HG03460 (cell line): ENCODE data around the gene CYP2A6.
"Not testable (repeated sequence)": the region's sequence is repeated elsewhere in the genome, so short reads cannot be mapped to it uniquely, and the experiment has no call there.

Experiments
- ATAC-seq: cut with Tn5 transposase; IDR thresholded peaks from one replicate; pipeline ENCODE4 v1.9.1; 2021; ENCODE audit not compliant: unreplicated experiment

CYP2A6 gene

DNA sequence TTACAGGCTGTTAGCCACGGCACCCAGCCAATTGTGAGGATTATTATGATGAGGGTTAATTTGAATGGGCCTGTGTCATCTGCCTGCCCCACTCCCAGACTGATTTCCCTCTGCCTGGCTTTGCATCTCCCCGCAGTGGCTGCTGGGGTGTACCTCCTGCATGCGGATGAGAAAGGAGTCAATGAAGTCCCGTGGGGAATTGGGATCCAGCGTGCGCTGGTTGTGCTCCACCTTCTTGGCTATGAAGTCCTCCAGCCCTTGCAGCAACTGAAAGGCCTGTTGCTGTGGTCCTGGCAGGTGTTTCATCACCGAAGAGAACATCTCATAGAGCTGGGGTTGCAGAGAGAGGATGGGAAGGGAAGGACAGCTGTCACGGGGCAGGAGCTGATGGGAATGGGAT is 3.5 kb downstream of the CYP2A6 start:
- not testable (repeated sequence) for ATAC-seq

DNA sequence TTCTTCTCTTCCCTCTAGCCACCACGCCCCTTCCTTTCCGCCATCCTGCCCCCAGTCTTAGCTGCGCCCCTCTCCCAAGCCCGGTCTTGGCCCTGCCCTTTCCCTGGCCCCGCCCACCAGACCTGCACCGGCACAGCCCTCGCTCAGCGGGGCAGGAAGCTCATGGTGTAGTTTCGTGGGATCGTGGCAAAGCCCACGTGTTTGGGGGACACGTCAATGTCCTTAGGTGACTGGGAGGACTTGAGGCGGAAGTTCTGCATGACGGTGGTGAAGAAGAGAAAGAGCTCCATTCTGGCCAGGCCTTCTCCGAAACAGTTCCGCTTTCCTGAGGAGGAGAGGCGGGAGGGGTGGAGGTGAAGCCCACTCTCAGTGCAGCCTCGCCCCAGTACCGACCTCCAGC is 6.6 kb downstream of the CYP2A6 start:
- ATAC-seq = not testable (repeated sequence)

DNA sequence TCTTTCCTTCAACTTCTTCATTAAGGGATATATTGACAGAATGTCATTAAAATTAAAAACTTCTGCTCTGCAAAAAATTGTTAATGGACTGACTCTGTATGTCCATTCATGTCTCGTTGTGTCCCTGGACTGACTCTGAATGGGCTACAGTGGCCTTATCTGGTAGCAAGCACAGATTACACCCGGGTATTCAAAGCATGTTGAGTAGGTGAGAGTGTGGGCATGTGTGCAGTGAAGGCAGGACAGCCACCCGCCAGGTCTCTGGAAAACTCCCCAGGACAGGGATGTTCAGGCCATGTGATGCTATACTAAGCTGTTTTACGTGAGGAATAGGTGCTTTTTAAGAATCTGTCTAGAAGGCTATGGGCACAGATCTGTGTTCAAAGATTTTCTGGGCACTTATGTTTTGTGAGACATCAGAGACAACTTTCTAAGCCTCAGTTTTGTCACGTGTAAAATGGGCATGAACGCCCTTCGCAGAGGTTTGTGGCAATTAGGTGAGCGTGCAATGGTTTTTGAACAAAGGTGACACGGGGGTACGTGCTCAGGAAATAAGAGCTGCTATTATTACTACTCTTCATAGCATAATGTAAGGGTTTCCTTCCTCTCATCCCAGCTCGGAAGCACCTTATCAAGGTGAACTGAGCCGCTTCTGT is 7.1 kb downstream of the CYP2A6 start:
- not testable (repeated sequence) for ATAC-seq

DNA sequence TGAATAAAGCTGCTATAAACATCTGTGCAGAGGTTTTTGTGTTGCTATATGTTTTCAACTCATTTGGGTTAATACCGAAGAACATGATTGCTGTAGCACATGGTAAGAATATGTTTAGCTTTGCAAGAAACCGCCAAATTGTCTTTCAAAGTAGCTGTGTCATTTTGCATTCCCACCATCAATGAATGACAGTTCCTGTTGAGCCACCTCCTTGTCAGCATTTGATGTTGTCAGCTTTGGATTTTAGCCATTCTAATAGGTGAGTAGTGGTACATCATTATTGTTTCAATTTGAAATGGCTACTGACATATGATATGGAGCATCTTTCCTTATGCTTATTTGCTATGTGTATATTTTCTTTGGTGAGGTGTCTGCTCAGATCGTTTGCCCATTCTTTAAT is 8.2 kb downstream of the CYP2A6 start:
- not testable (repeated sequence) for ATAC-seq

DNA sequence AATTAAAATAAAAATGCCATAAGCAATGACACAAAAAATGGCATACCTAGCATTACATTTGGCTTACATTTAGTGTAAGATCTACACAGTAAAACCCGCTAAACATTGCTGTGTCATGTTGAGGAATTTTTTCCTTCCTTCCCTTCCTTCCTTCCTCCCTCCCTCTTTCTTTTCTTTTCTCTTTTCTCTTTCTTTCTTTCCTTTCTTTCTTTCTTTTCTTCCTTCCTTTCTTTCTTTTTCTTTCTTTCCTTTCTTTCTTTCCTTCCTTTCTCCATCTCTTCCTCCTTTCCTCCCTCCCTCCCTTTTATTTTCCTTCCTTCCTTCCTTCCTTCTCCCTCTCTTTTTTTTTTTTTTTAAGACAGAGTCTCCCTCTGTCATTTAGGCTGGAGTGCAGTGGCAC is 11.8 kb downstream of the CYP2A6 start:
- ATAC-seq = not testable (repeated sequence)

DNA sequence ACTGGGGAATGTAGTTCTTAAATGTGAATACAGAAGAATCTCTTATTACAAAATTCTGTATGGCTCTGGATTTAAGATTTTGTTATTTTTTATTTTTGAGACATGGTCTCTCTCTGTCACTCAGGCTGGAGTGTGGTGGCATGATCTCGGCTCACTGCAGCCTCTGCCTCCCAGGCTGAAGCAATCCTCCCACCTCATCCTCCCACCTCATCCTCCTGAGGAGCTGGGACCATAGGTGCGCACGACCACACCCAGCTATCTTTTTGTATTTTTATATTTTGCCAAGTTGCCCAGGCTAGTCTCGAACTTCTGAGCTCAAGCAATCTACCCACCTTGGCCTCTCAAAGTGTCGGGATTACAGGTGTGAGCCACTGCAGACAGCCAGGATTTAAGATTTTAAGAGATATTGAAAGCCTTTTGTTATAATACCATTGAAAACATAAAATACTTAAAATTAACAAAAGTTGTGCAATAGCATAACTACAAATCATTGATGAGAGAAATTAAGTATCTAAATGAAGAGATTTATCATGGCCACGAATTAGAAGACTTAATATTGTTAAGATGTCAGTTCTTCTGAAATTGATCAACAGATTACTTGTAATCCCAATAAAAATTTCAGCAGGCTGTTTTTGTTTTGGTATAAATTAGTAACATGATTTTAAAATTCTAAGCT is 13.4 kb downstream of the CYP2A6 start:
- no peak for ATAC-seq

DNA sequence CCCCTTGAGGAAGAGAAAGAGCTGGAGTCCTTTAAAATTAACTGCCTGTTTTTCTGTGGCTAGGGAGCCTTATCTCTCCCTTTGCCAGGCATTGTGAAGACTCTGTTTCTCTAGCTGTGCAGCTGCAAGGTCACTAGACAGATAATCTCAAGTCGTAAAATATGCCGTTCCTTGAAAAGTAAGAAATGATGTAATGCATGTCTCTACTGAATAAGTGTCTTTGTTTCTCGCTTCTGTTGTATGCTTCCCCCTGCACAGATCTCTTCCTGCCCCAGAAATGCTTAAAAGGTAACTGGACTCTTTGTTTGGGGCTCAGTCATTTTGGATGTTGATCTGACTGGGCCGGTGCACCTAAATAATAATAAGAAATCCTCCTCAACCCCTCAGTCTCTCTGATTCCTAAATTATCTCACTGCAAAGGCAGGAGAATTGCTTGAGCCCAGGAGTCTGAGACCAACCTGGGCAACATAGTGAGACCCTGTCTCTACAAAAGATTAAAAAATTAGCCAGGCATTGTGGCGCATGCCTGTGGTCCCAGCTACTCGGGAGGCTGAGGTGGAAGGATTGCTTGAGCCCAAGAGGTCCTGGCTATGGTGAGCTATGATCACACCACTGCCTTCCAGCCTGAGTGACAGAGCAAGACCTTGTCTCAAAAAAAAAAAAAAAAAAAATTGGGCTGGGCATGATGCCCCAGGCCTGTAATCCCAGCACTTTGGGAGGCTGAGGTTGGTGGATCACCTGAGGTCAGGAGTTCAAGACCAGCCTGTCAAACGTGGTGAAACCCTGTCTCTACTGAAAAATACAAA is 16.3 kb downstream of the CYP2A6 start:
- ATAC-seq = not testable (repeated sequence)

DNA sequence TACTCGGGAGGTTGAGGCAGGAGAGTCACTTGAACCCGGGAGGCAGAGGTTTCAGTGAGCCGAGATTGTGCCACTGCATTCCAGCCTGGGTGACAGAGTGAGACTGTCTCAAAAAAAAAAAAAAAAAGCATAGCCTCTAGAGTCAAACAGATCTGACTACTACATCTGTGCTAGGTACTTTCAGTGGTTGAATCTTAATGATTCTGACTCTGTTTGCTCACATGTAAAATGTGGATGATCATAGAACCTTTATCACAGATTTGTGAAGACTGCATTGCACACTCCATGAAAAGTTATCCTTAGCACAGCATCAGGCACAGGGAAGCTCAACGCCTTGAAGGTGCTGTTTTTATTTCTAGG is 17.8 kb downstream of the CYP2A6 start:
- ATAC-seq = not testable (repeated sequence)

DNA sequence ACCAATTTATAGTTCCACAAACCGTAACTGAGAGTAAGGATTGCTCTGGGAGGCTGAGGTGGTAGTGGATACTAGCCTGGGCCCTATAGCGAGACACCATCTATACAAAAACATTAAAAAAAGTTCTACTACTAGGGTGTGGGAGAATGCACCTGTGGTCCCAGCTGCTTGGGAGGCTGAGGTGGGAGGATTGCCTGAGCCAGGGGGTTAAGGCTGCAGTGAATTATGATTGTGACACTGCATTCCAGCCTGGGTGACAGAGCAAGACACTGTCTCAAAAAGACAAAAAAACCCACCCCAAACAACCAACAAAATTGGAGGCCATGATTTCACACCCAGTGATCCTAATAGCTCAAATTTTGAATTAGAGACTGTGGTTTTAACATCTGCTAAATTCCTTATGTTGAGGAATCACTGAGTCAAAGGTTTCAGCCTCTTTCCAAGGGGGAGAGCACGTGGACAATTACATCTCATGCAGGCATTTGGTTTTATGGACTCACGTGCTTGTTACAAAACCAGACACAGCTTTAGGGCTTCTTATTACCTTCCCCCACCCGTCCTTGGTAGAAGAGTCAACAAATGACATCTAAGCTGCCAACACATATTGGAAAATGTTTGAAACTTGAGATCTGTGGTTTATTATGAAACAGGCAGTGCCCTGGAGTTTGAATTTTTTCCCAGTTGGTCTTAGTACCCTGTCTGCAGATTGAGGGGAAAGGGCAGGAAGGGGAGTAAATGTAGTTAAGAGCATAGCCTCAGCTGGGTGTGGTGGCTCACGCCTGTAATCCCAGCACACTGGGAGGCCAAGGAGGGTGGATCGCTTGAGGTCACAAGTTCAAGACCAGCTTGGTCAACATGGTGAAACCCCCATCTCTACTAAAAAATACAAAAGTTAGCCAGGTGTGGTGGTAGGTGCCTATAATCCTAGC is 18.5 kb downstream of the CYP2A6 start:
- no peak for ATAC-seq

DNA sequence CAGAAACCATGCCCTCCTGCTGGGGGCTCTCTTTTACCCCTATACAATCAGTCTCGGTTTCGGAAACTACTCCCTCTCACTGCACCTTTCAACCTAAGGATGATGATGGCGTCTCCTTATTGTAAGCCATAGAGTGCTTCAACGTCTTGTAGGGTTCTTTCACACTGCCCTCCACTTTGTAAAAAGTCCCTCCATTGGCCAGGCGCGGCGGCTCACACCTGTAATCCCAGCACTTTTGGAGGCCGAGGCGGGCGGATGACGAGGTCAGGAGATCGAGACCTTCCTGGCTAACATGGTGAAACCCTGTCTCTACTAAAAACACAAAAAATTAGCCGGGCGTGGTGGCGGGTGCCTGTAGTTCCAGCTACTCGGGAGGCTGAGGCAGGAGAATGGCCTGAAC is 19.5 kb downstream of the CYP2A6 start:
- not testable (repeated sequence) for ATAC-seq

DNA sequence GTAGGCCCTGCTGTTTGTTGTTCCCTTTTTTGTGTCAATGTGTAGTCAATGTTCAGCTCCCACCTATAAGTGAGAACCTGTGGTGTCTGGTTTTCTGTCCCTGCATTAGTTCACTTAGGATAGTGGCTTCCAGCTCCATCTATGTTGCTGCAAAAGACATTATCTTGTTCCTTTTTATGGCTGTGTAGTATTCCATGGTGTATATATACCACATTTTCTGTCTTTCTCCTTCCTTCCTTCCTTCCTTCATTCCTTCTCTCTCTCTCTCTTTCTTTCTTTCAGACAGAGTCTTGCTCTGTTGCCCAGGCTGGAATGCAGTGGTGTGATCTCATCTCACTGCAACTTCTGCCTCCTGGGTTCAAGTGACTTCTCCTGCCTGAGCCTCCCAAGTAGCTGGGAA is 21.0 kb downstream of the CYP2A6 start:
- no peak for ATAC-seq

DNA sequence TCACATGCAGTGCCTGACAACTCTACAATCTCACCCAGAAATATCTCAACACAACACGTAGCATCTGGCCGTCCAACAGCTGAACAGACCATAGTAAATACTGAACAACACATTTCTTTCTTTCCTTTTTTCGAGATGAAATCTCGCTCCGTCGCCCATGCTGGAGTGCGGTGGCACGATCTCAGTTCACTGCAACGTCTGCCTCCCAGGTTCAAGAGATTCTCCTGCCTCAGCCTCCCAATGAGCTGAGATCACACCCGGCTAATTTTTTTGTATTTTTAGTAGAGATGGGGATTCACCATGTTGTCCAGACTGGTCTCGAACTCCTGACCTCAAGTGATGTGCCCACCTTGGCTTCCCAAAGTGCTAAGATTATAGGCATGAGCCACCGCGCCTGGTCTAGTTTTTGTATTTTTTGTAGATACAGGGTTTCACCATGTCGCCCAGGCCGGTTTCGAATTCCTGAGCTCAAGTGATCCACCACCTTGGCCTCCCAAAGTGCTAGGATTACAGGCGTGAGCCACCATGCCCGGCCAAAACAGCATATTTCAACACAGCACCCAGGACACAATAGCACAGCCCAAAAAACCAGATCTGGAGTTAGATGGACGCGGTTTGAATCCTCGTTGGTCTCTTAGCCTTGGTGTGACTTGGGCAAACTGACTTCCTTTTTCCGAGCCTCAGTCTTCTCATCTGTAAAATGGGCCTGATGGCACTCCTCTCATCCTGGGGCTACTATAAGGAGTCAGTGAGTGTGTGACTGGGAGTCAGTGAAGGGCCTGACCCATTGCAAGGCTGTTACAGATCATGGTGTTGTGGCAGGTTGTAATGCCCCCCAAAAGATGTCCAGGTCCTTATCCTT is 22.6 kb downstream of the CYP2A6 start:
- no peak for ATAC-seq

DNA sequence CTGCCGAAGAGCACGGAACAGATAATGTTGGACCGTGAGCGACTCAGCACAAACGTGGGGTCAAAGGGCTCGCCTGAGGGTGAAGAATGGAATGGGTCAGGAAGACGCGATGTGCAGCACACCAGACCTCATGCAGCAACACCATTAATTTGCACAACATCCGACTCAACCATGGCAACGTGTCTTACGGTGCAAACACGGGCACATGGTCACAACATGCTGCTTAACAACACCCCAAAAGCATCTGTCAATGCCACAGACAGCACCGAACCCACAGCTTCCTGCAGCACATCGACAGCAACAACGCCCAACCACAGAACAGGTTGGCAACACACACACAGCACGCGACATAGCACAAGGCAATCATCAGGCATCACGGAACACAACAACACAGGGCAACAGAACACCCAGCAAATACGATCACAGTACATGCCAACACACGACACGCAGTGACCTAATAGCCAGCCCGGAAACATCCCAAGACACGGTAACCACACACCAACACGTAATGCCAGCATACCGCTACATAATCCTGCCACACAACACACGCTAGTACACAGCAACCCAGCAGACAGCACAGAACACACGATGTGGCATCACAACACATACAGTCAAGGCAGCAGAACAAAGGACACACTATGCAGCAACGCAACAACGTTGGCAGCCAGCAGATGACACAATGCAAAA is 23.4 kb downstream of the CYP2A6 start:
- not testable (repeated sequence) for ATAC-seq

DNA sequence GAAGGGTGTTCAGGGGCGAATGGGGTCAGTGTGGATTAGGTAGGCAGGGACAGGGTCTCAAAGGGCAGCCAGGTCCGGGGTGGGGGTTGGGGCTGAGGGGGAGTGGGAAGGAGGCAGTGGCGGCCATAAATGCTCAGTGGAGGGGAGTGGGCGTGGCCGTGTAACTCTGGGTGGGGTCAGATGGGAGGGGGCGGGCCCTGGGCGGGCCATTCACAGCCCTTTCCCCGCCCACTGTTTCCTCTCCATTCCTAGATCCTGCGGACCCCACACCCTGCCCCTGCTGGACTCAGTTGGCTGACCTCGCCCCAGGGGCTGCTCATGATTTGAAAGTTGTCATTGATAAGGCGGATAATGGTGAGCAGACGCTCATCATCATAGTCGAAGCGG is 23.9 kb downstream of the CYP2A6 start:
- ATAC-seq = not testable (repeated sequence)

DNA sequence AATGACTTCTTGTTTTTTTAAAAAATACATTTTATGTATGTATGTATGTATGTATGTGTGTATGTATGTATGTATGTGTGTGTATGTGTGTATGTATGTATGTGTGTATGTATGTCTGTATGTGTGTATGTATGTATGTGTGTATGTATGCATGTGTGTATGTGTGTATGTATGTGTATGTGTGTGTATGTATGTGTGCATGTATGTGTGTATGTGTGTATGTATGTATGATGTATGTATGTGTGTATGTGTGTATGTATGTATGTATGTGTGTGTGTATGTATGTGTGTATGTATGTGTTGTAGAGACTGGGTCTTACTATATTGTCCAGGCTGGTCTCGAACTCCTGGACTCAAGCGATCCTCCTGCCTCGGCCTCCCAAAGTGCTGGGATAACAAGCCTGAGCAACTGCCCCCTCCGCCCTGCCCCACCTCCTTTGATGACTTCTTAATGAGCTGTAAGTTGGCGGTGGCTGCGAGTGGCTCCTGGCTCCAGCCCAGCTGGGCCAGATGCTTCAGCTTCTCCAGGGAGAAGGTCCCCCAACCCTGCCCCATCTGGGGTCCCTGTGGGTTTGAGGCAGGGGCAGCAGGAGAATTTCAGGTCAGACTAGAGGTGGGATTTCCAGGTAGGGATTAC is 24.7 kb downstream of the CYP2A6 start:
- ATAC-seq = not testable (repeated sequence)

DNA sequence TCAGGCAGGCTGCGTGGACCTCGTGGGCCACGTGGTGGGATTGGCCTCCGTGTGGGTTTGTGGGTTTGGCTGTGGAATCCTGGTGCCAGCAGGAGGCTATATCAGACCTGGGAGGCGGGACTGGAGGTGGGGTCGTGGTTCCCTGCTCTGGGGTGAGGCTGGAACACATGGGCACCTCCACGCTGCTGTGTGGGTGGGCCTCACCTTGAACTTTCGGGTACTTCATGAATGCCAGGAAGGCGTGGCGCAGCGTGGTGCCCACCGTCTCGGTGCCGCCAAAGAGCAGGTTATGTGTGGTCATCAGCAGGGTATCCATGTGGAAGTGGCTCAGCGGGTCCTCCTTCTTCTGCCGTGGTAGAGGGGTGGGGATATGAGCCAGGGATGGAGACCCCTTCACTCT is 25.3 kb downstream of the CYP2A6 start:
- not testable (repeated sequence) for ATAC-seq

DNA sequence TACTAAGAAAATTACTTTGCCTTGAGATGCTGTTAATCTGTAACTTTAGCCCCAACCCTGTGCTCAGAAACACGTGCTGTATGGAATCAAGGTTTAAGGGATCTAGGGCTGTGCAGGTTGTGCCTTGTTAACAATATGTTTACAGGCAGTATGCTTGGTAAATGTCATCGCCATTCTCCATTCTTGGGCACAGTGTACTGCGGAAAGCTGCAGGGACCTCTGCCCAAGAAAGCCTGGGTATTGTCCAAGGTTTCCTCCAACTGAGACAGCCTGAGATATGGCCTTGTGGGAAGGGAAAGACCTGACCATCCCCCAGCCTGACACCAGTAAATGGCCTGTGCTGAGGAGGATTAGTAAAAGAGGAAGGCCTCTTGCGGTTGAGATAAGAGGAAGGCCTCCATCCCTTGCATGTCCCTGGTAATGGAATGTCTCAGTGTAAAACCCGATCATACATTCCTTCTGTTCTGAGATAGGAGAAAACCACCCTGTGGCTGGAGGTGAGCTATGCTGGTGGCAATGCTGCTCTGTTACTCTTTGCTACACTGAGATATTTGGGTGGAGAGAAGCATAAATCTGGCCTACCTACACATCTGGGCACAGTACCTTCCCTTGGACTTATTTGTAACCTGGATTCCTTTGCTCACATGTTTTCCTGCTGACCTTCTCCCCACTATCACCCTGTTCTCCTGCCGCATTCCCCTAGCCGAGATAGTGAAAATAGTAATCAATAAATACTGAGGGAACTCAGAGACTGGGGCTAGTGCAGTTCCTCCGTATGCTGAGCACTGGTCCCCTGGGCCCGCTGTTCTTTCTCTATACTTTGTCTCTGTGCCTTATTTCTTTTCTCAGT is 27.3 kb downstream of the CYP2A6 start:
- ATAC-seq = not testable (repeated sequence)

DNA sequence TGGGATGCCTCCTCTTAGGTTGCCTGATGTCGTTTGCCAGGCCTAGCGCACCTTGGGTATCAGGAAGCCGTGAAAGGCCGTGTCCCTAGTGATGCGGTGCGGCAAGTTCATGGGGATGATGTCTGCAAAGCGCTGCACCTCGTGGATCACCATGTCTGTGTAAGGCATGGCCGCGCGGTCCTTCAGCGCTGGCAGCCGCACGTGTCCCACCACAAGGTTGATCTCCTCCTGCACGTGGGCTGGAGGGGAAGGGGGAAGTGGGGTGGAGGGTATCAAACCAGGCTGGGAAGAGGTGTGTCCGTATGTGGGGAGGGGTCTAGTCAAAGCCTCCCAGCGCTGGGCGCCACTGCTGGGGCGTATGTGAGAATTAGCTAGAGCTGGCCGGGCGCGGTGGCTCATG is 28.1 kb downstream of the CYP2A6 start:
- no peak for ATAC-seq
